Stimulated activated effector memory CD8-positive, alpha-beta T cell treated with anti-CD3 and anti-CD28 coated beads, Interleukin-12 subunit alpha, Interleukin-12 subunit beta, amount 100 ng/mL, for 72 hours (primary cell): ENCODE data around the gene STK24.

Source experiments
- ATAC-seq: fragments of 150-1000 bp; cut with Tn5 transposase; 2 replicates; pipeline ENCODE4 v1.10.0; 2021
- DNase-seq, 2 donors: peaks; one replicate each; pipeline ENCODE4 v3.0.0; 2021 to 2022; ENCODE audit warnings: low spot score in 2 of 2
- H3K27ac Mint-ChIP-seq: one replicate; pipeline ENCODE4 v1.8.0; 2022; ENCODE audit warnings: mild to moderate bottlenecking, mixed read lengths
- H3K36me3 Mint-ChIP-seq: one replicate; pipeline ENCODE4 v1.8.0; 2022; ENCODE audit warnings: mild to moderate bottlenecking, mixed read lengths
- H3K4me1 Mint-ChIP-seq: one replicate; pipeline ENCODE4 v1.8.0; 2022; ENCODE audit warnings: mixed read lengths
- H3K4me3 Mint-ChIP-seq: one replicate; pipeline ENCODE4 v1.8.0; 2022; ENCODE audit warnings: mild to moderate bottlenecking, mixed read lengths
- H3K9me3 Mint-ChIP-seq: one replicate; pipeline ENCODE4 v1.8.0; 2022; ENCODE audit warnings: mixed read lengths

Gene STK24

GRCh38 chr13:98549006-98549727 lies 27.7 kb downstream of the STK24 start:
- Mint-ChIP-seq H3K27ac (peak overlapping the region; percentile 80), H3K36me3 (peaks cover 88% of the 10 kb centered on the region), H3K9me3 (no peaks in the 10 kb centered on the region), H3K4me1 (peaks cover 96% of the 10 kb centered on the region), H3K4me3 (peak overlapping the region; percentile 22)
- peak; percentile 4 for ATAC-seq
- no peak for DNase-seq

DNA sequence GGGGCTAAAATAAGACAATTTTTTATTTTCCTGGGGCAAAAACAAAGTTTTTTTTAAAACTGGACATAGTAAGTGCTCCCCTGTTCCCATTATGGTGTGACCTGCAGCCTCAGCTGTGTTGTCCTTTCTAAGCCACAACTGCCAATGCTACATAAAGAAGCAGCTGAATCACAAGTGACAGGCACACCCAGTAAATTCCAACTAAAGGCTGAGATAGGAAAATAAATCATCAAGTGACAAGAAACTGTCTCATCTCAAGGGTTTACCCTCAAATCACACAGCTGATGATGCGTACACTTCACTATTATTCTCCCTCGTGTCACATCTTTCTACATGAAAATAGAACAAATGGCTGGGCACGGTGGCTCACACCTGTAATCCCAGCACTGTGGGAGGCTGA lies 28.7 kb downstream of the STK24 start:
- Mint-ChIP-seq H3K9me3 (no peaks in the 10 kb centered on the region), H3K36me3 (peaks cover 89% of the 10 kb centered on the region), H3K27ac (peak overlapping the region; percentile 72), H3K4me3 (no peak overlapping the region), H3K4me1 (peaks cover 96% of the 10 kb centered on the region)
- DNase-seq = no peak
- peak; percentile 72 for ATAC-seq

DNA sequence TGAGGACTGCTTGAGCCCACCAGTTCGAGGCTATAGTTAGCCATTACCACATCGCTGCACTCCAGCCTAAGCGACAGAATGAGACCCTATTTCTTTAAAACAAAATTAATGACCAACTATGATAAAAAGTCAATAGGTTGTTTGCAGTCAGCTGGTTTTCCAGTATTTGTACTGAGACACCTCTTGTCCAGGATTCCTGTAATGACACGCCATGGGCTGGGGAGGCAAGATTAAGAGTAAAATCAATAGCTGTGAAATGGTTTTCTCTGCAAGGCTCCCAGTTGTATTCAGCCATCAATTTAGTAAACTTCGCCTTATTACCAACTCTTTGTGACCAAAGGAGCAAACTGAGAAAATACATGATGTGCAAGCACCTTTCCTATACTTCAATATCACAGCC lies 29.5 kb downstream of the STK24 start:
- H3K9me3 Mint-ChIP-seq = no peaks in the 10 kb centered on the region
- no peak for ATAC-seq
- H3K4me1 Mint-ChIP-seq = peaks cover 96% of the 10 kb centered on the region
- no peak for DNase-seq
- H3K4me3 Mint-ChIP-seq = no peak overlapping the region
- peak overlapping the region; percentile 72 for H3K27ac Mint-ChIP-seq
- H3K36me3 Mint-ChIP-seq = peaks cover 88% of the 10 kb centered on the region

DNA sequence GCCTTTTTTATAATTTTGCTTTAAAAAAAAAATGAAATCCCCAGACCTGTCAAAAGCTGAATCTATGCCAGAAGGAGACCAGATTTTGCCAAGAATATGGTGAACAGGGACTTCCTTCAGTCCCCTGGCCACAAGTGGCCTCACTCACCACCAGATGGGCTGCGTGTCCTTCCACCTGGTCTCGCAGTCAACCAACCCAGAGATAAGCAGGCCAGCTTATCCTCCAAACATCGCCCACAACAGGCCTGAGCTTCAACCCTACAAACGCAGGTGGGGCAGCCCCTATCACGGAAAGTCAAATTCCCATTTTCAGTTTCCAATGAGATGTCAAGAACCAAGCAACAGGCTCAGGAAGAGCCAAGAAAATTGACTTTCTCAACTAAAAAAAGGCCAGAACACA lies 30.5 kb downstream of the STK24 start:
- ATAC-seq = no peak
- peak overlapping the region; percentile 14 for H3K27ac Mint-ChIP-seq
- H3K4me1 Mint-ChIP-seq = peaks cover 96% of the 10 kb centered on the region

GRCh38 chr13:98544104-98544710 lies 32.7 kb downstream of the STK24 start:
- Mint-ChIP-seq H3K36me3 (peaks cover 75% of the 10 kb centered on the region), H3K9me3 (no peaks in the 10 kb centered on the region), H3K4me3 (peak overlapping the region; percentile 67), H3K4me1 (peaks cover 96% of the 10 kb centered on the region), H3K27ac (no peak overlapping the region)
- no peak for DNase-seq
- no peak for ATAC-seq

More for the DNA sequence above, 30.5 kb downstream of the STK24 start:
- Mint-ChIP-seq H3K9me3 (no peaks in the 10 kb centered on the region), H3K4me3 (no peak overlapping the region), H3K36me3 (peaks cover 80% of the 10 kb centered on the region)
- no peak for DNase-seq

DNA sequence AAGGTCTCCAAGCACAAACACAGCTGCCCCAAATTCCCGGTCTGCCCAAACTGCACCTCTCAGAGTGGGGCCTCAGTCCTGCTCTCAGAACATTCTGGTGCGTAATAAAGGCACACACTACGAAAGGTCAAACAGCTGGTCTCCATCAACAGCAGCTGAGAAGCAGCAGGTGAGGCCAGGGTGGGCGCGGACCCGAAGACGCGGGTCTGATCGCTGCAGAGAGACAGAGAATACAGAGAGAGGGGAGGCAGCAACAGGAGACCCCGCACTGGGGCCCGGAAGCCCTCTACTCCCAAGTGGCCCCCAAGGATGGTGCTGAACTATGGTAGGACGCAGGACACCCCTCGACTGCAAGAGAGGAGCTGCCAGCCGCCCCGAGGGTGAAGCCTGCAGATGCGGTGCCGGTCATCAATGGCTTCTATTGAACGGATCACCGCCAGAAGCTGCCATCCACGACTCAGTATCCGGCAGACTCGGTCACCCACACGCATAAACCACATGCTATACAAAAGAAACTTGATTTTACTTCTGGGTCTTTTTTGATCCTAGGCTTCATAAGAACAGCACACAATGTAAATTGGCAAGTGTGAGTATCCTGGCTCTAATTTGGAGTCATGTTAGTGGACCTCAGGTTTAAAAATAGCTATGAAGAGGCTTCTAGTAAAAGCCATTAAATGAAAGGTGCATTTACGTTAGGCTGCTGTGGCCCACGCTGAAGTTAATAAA lies 33.4 kb downstream of the STK24 start:
- Mint-ChIP-seq H3K36me3 (peaks cover 79% of the 10 kb centered on the region), H3K4me3 (peak overlapping the region; percentile 67), H3K27ac (peak overlapping the region; percentile 74), H3K9me3 (no peaks in the 10 kb centered on the region), H3K4me1 (peaks cover 96% of the 10 kb centered on the region)
- ATAC-seq (peak; percentile 68), DNase-seq (no peak)

DNA sequence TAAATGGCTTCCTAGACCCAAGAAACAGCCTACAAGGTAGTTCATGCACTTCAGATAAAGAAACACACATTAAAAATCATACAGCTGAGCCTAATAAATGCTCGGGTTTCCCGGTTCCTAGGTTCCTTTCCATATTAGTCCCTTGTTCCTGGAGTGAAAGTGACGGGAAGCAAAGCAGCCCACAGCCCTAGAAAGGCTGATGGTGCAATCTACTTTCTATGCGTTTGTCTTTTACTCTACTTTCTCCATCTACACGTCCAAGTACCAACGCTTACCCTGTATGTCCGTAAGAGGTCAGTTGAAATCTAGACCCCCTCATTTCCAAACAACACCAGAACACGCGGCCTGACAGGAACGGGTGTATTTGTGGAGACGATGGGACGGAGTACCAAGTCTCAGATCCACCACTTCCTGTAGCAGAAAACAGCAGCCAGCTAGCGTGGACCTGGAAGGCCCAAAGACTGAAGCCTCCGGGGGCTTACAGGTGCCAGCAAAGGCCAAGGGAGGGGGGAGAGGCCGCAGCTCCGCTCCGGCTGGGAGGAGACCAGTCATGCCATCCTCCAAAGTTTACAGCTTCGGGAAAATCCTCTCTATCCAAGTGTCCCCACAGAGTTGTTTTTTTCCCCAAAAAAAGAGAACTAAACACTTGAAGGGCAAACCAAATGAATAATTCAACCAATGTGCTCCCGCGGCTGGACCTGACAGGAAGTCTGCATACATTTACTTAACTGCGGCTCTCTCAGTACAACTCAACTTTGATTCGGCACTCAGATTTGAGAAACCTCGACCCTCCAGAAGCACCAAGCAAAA lies 34.1 kb downstream of the STK24 start:
- H3K27ac Mint-ChIP-seq = peak overlapping the region; percentile 74
- no peaks in the 10 kb centered on the region for H3K9me3 Mint-ChIP-seq
- H3K36me3 Mint-ChIP-seq = peaks cover 79% of the 10 kb centered on the region
- H3K4me1 Mint-ChIP-seq = peaks cover 96% of the 10 kb centered on the region
- peak; percentile 76 for ATAC-seq
- peak overlapping the region; percentile 67 for H3K4me3 Mint-ChIP-seq
- DNase-seq = no peak

- no peak for DNase-seq
These were observed 35.2 kb downstream of the STK24 start for GRCh38 chr13:98541701-98542203.

GRCh38 chr13:98541191-98541590 lies 35.7 kb downstream of the STK24 start:
- DNase-seq = no peak
- Mint-ChIP-seq H3K9me3 (no peaks in the 10 kb centered on the region), H3K4me1 (peaks cover 96% of the 10 kb centered on the region), H3K27ac (peak overlapping the region; percentile 26), H3K36me3 (peaks cover 79% of the 10 kb centered on the region), H3K4me3 (no peak overlapping the region)
- ATAC-seq = no peak

More at GRCh38 chr13:98541701-98542203, 35.2 kb downstream of the STK24 start:
- Mint-ChIP-seq H3K4me3 (peak overlapping the region; percentile 67), H3K27ac (peak overlapping the region; percentile 74), H3K36me3 (peaks cover 79% of the 10 kb centered on the region), H3K9me3 (no peaks in the 10 kb centered on the region), H3K4me1 (peaks cover 96% of the 10 kb centered on the region)
- ATAC-seq = no peak

DNA sequence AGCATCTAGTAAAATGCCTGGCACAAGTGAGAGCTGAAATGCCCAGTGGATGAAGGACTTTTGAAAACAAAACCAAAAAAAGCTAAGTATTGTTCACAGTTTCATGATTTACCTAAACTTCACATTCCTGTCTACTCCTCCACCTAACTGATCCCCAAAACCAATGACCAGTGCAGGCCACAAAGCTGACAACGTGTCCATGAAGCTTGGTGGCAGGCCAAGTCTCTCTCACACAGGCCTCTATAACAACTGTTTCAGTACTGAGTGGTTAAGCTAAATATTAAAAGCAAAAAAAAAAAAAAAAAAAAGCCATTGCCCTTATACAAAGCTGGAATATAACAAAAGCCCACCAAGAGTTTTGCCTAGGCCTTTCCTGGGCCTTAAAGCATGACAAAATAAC lies 36.4 kb downstream of the STK24 start:
- Mint-ChIP-seq H3K27ac (peak overlapping the region; percentile 26), H3K36me3 (peaks cover 79% of the 10 kb centered on the region), H3K4me3 (no peak overlapping the region), H3K9me3 (no peaks in the 10 kb centered on the region), H3K4me1 (peaks cover 97% of the 10 kb centered on the region)
- DNase-seq (no peak), ATAC-seq (no peak)

- Mint-ChIP-seq H3K4me1 (peaks cover 98% of the 10 kb centered on the region), H3K4me3 (no peak overlapping the region), H3K36me3 (peaks cover 79% of the 10 kb centered on the region), H3K9me3 (no peaks in the 10 kb centered on the region), H3K27ac (peak overlapping the region; percentile 53)
- ATAC-seq (no peak), DNase-seq (no peak)
These were observed 37.2 kb downstream of the STK24 start for GRCh38 chr13:98539666-98540065.

DNA sequence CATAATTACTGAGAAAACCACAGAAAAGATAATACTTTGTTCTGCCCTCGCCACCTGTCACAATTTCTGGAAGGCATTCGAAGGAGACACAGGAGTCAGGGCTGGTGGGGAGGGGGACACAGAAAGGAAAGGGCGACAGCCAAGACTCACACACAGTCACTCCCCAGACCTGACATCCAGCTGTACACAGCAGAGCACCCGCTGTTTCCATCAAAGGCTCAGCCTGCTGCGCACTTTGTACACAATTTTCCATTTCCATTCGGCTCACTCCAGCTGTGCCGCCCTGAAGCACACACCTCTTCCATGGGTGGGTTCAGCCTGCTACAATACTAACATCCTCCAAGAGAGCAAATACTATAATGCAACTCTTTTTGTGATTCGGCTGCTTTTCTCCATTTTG lies 38.0 kb downstream of the STK24 start:
- DNase-seq (no peak), ATAC-seq (no peak)
- Mint-ChIP-seq H3K27ac (peak overlapping the region; percentile 53), H3K4me3 (no peak overlapping the region), H3K4me1 (peaks cover 98% of the 10 kb centered on the region), H3K36me3 (peaks cover 79% of the 10 kb centered on the region), H3K9me3 (no peaks in the 10 kb centered on the region)

GRCh38 chr13:98537740-98538139 lies 39.2 kb downstream of the STK24 start:
- no peak overlapping the region for H3K4me3 Mint-ChIP-seq
- peak overlapping the region; percentile 79 for H3K27ac Mint-ChIP-seq
- H3K36me3 Mint-ChIP-seq = peaks cover 78% of the 10 kb centered on the region

DNA sequence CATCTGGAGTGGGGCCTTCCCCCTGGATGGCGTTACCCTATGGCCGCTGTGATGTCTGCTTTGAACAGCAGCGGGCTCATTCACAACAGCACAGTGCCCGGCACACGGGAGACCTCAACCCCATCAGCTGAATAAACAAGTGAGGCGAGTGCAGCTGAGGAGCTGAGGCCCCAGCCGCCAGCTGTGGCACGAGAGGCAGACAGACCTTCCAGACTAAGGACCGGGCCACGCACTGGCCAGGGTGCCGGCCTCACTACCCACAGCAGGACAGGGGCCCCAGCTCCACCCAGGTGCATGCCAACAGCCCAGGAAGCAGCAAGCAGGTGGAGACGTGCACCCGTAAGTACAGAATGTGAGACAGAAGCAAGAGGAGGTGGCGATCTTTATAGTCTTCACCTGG lies 39.6 kb downstream of the STK24 start:
- Mint-ChIP-seq H3K4me3 (peak overlapping the region; percentile 24), H3K4me1 (peaks cover 95% of the 10 kb centered on the region), H3K9me3 (no peaks in the 10 kb centered on the region), H3K36me3 (peaks cover 82% of the 10 kb centered on the region), H3K27ac (peak overlapping the region; percentile 79)
- ATAC-seq (no peak), DNase-seq (no peak)

More at GRCh38 chr13:98537740-98538139, 39.2 kb downstream of the STK24 start:
- DNase-seq = no peak
- ATAC-seq = no peak
- Mint-ChIP-seq H3K4me1 (peaks cover 95% of the 10 kb centered on the region), H3K9me3 (no peaks in the 10 kb centered on the region)

DNA sequence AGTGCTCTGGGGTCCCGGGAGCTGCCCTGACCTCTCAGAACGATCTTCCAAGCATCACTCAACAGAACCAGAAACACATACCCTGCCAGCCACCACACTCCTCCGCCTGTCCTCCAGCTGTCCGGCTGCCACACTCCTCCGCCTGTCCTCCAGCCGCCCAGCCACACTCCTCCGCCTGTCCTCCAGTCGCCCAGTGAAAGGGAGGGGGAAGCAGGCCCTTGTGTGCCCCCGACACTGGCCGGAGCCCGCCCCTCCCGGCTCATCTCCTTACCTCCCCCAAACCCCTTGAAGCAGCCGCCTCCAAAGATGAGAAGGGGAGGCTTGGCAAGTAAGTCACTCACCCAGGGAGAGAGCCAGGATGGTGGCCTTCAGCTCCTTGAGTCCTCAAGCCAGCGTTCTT lies 40.2 kb downstream of the STK24 start:
- Mint-ChIP-seq H3K36me3 (peaks cover 87% of the 10 kb centered on the region), H3K27ac (peak overlapping the region; percentile 79), H3K9me3 (no peaks in the 10 kb centered on the region), H3K4me3 (peak overlapping the region; percentile 24), H3K4me1 (peaks cover 95% of the 10 kb centered on the region)
- DNase-seq (no peak), ATAC-seq (no peak)
